ENCODE data around the gene MFSD6. TPM values are rescaled to one million over a fixed set of nuclear protein-coding genes. Genes with fewer than 3 reads are reported as not detected.
A peak's percentile ranks its signal among the peaks of the same experiment; 100 is the strongest.

MFSD6 gene
- total RNA-seq, 4 donors from 2014 or later = 76.3 to 99.1 (median 83.0) TPM

DNA sequence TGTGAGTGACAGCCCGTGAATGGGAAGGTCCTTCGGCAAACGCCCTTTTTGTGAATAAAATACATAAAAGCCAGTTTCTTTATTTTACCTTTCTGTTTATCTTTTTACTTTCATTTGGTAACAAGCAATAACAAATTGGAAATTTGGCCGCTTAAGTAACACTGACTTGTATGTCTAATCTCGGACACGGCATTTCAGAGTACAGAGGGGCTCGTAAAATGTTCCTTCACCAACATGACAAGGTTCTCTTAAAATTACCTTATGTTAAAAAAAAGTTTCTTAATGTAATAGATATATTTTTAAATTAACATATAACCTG is 126.9 kb downstream of the MFSD6 start:
- intact Hi-C loops (cut with DNase I; ENCODE audit: low total_unique reads) = no loop called here
- in situ Hi-C loops (cut with MboI; ENCODE audit: low pct_ligation_motif_present in 1 of 4, low pct_unique_long_range_greater_than_20kb in 1 of 4, low sequenced_read_pairs in 3 of 4) = loop anchor here in 1 of 4 donors (25.0 kb wide), 1 partner anchor 102 kb away; the partner anchor contains the start of gene NAB1
- TF ChIP-seq POLR2A (IDR thresholded peaks at IDR 0.05) (no peak), EP300 (IDR thresholded peaks at IDR 0.05; ENCODE audit: low read depth) (no peak), POLR2AphosphoS5 (IDR thresholded peaks at IDR 0.05) (no peak)

DNA sequence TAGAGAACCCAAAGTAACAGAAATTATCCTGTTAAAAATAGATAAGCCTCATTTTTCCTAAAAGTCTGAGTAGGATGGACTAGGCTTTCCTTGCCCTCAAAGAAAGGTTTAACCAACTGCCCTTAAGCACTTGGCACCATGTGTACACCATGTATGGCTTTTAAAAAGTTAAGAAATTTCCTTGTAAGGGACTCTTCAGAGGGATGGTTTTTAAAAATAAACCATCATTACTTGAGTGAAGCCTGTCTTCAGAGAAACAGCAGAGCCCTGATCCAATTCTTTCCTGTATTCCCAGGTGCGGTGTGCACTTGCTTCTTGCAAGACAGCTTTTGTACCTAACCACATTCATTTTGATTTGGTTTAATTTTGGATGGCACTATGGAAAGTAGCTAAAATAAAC is 127.4 kb downstream of the MFSD6 start:
- intact Hi-C loops (cut with DNase I; ENCODE audit: low total_unique reads) (no loop called here), in situ Hi-C loops (cut with MboI; ENCODE audit: low pct_ligation_motif_present in 1 of 4, low pct_unique_long_range_greater_than_20kb in 1 of 4, low sequenced_read_pairs in 3 of 4) (loop anchor here in 1 of 4 donors (25.0 kb wide), 1 partner anchor 102 kb away; the partner anchor contains the start of gene NAB1)
- peaks cover 0 to 20% (median 14%) of the 10 kb centered on the region in 4 donors for H3K4me1 ChIP-seq
- H3K27ac ChIP-seq = peak overlapping the region; percentile 93 to 98 (median 98)
- H3K9me3 ChIP-seq = peaks cover 17 to 18% of the 10 kb centered on the region in 2 donors
- 43 to 47% methylated on average over 1 of the region's 1 CpG for WGBS, 2 donors (ENCODE audit: low coverage in 1 of 2)
- no peaks in the 10 kb centered on the region for H3K27me3 ChIP-seq
- TF ChIP-seq POLR2AphosphoS5 (IDR thresholded peaks at IDR 0.05) (no peak), POLR2A (IDR thresholded peaks at IDR 0.05) (no peak), EP300 (IDR thresholded peaks at IDR 0.05; ENCODE audit: low read depth) (no peak)
- TF ChIP-seq, protein P1, sequence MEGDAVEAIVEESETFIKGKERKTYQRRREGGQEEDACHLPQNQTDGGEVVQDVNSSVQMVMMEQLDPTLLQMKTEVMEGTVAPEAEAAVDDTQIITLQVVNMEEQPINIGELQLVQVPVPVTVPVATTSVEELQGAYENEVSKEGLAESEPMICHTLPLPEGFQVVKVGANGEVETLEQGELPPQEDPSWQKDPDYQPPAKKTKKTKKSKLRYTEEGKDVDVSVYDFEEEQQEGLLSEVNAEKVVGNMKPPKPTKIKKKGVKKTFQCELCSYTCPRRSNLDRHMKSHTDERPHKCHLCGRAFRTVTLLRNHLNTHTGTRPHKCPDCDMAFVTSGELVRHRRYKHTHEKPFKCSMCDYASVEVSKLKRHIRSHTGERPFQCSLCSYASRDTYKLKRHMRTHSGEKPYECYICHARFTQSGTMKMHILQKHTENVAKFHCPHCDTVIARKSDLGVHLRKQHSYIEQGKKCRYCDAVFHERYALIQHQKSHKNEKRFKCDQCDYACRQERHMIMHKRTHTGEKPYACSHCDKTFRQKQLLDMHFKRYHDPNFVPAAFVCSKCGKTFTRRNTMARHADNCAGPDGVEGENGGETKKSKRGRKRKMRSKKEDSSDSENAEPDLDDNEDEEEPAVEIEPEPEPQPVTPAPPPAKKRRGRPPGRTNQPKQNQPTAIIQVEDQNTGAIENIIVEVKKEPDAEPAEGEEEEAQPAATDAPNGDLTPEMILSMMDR (IDR thresholded peaks at IDR 0.05) = no peak
- peak overlapping the region in 3 of 4 donors; percentile 77 to 91 (median 82) for H3K4me3 ChIP-seq
- no peaks in the 10 kb centered on the region for H3K36me3 ChIP-seq
- DNase-seq = no peak

More for the DNA sequence above, 126.9 kb downstream of the MFSD6 start:
- Histone ChIP-seq H3K27ac (peak overlapping the region; percentile 93 to 98 (median 98)), H3K9me3 (peaks cover 12 to 13% of the 10 kb centered on the region in 2 donors), H3K4me3 (peak overlapping the region; percentile 45 to 91 (median 80)), H3K27me3 (no peaks in the 10 kb centered on the region), H3K4me1 (peaks cover 0 to 25% (median 16%) of the 10 kb centered on the region in 4 donors), H3K36me3 (no peaks in the 10 kb centered on the region)
- 0 to 3% methylated on average over 6 to 7 of the region's 7 CpGs for WGBS, 2 donors (ENCODE audit: low coverage in 1 of 2)
- no peak for DNase-seq

DNA sequence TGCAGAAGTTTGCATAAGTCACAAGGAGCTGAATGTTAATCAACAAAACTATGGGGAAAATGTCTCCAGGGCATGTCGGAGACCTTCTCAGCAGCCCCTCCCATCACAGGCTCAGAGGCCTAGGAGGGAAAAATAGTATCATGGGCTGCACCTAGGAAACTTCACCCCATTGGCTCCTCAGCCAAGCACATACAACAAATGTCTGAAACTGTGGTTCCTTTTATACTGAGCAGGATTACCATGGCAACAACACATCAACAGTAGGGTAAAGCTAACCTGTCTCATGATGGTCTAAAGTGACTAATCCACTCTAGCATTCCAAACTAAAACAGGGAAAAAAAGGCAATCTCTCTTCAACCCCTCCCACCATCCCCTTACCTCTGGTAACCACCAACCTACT is 129.6 kb downstream of the MFSD6 start:
- 81% methylated on average over 1 of the region's 1 CpG; no CpG with 5 or more reads in 1 of the 2 donors for WGBS, 2 donors (ENCODE audit: low coverage in 1 of 2)
- H3K9me3 ChIP-seq = peaks cover 21 to 28% of the 10 kb centered on the region in 2 donors
- H3K4me1 ChIP-seq = peaks cover 0 to 16% (median 14%) of the 10 kb centered on the region in 4 donors
- no peak overlapping the region for H3K27ac ChIP-seq
- in situ Hi-C loops (cut with MboI; ENCODE audit: low pct_ligation_motif_present in 1 of 4, low pct_unique_long_range_greater_than_20kb in 1 of 4, low sequenced_read_pairs in 3 of 4) (loop anchor here in 1 of 4 donors (25.0 kb wide), 1 partner anchor 100 kb away; the partner anchor contains the start of gene NAB1), intact Hi-C loops (cut with DNase I; ENCODE audit: low total_unique reads) (no loop called here)
- TF ChIP-seq, protein P1 (IDR thresholded peaks at IDR 0.05) = no peak
- no peak for TF ChIP-seq POLR2AphosphoS5 (IDR thresholded peaks at IDR 0.05)
- DNase-seq = no peak
- H3K27me3 ChIP-seq = no peaks in the 10 kb centered on the region
- H3K36me3 ChIP-seq = no peaks in the 10 kb centered on the region
- no peak overlapping the region for H3K4me3 ChIP-seq

DNA sequence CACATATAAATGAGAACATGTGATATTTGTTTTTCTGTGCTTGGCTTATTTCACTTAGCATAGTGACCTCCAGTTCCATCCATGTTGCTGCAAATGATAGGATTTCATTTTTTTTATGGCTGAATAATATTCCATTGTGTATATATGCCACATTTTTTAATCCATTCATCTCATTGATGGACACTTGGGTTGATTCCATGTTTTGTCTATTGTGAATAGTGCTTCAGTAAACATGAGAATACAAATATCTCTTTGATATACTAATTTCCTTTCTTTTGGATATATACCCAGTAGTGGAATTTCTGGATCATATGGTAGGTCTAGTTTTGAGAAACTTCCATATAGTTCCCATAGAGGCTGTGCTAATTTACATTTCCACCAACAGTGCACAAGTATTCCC is 130.0 kb downstream of the MFSD6 start:
- Histone ChIP-seq H3K36me3 (no peaks in the 10 kb centered on the region), H3K27me3 (no peaks in the 10 kb centered on the region), H3K4me3 (no peak overlapping the region), H3K4me1 (peaks cover 0 to 16% (median 14%) of the 10 kb centered on the region in 4 donors), H3K9me3 (peaks cover 21 to 28% of the 10 kb centered on the region in 2 donors), H3K27ac (no peak overlapping the region)
- intact Hi-C loops (cut with DNase I; ENCODE audit: low total_unique reads) (no loop called here), in situ Hi-C loops (cut with MboI; ENCODE audit: low pct_ligation_motif_present in 1 of 4, low pct_unique_long_range_greater_than_20kb in 1 of 4, low sequenced_read_pairs in 3 of 4) (loop anchor here in 1 of 4 donors (25.0 kb wide), 1 partner anchor 99 kb away; the partner anchor contains the start of gene NAB1)
- TF ChIP-seq EP300 (IDR thresholded peaks at IDR 0.05; ENCODE audit: low read depth) = no peak
- TF ChIP-seq, protein P1 (IDR thresholded peaks at IDR 0.05) = no peak
- no peak for TF ChIP-seq POLR2AphosphoS5 (IDR thresholded peaks at IDR 0.05)
- no peak for TF ChIP-seq POLR2A (IDR thresholded peaks at IDR 0.05)
- DNase-seq = no peak
